ENCODE measurements around the gene COL8A2.

COL8A2 gene

DNA sequence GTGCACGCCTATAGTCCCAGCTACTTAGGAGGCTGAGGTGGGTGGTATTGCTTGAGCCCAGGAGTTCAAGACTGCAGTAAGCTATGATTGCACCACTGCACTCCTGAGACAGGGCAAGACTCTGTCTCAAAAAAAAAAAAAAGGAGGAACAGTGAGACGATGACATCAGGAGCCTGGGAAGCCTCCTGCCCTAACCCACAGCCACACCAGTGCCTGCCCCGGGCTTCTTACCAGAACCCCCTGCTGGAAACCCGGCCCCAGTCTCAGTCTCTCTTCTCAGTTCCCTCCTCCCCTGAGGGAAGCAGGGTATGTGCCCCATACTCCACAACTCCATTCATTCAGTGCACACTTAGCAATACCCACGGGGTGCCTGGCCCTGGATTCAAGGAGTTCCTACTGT lies 9.1 kb downstream of the COL8A2 start:
- DNase-seq, result no peak

- peak in 12 of 58 donors; percentile 9 to 53 (median 24) for DNase-seq
Measured at GRCh38 chr1:36115200-36115669, 9.8 kb downstream of the COL8A2 start.

- DNase-seq, result no peak
Measured at GRCh38 chr1:36114371-36114770, 10.7 kb downstream of the COL8A2 start.

GRCh38 chr1:36112823-36113222 lies 12.2 kb downstream of the COL8A2 start:
- no peak for DNase-seq

DNA sequence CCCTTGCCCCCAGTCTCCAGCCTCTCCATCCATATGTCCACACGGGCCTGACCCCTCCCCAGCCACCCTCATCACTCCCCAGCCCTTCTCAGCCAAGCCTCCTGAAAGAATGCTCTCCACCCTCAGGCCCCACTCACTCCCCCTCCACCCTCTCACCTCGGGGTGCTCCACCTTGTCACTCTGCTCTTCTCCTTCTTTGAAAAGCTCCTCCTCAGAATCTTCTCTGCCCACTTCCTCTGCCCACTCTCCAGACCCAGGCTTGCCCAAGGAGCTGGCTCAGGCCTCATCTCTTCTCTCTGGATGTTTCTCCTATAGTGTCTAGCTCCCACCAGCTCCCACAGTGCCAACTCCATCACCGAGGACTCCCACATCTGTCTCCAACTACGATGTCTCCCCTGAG lies 13.9 kb downstream of the COL8A2 start:
- no peak for DNase-seq

DNA sequence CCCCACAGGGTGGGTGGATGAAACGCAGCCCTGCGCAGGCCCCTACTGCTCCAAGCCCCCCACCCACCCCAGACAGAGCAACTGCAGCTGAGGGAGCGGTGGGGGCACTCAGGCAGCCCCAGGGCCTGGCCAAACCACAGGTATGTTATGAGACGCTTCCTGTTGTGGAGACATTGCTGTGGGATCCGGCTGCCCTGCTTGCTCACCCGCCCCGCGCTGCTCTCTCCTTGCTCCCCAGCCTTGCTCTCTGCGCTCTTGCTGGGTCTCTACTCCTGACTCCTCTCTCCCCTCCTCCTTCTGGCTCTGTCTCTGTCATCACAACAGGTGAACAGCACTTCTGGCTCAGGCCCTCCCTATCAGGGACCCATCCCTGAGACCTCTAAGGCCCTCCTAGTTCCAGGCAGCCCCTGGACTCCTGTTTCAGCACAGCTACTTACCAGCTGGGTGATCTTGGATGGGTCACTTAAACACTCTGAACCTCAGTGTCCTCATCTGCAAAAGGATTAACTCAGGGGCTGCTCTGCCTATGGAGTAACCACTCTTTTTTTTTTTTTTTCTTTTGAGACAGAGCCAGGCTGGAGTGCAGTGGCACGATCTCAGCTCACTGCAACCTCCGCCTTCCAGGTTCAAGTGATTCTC lies 15.9 kb downstream of the COL8A2 start:
- no peak for DNase-seq

DNA sequence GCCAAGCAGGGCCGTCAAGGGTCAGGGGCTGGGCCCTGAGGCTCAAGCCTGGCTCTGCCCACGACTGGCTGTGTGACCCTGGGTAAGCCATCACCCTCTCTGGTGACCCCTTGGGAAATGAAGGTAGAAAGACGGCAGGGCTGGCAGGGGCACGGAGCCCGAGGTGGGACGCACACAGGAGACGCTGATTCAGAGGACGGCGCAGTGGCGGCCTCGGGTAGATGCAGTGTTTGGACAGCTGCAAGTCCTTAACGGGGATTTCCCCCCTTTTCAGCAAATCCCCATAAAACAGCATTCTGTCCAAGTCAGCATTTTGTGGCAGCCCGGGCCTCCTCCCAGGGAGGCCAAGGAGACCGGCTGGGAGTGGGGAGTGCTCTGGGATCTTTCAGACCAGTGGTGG lies 16.7 kb downstream of the COL8A2 start:
- no peak for DNase-seq

GRCh38 chr1:36107394-36107793 lies 17.6 kb downstream of the COL8A2 start:
- DNase-seq, result no peak

- DNase-seq, result no peak
Measured at GRCh38 chr1:36106269-36106668, 18.8 kb downstream of the COL8A2 start.

GRCh38 chr1:36101546-36101945 lies 23.5 kb downstream of the COL8A2 start:
- DNase-seq, result no peak

- DNase-seq, result no peak
Measured at GRCh38 chr1:36100376-36100775, 24.6 kb downstream of the COL8A2 start.

- DNase-seq, result peak in 51 of 58 donors; percentile 8 to 78 (median 37)
Measured at GRCh38 chr1:36099681-36100341, 25.2 kb downstream of the COL8A2 start.

- DNase-seq, result no peak
Measured at GRCh38 chr1:36098650-36099365, 26.2 kb downstream of the COL8A2 start.

DNA sequence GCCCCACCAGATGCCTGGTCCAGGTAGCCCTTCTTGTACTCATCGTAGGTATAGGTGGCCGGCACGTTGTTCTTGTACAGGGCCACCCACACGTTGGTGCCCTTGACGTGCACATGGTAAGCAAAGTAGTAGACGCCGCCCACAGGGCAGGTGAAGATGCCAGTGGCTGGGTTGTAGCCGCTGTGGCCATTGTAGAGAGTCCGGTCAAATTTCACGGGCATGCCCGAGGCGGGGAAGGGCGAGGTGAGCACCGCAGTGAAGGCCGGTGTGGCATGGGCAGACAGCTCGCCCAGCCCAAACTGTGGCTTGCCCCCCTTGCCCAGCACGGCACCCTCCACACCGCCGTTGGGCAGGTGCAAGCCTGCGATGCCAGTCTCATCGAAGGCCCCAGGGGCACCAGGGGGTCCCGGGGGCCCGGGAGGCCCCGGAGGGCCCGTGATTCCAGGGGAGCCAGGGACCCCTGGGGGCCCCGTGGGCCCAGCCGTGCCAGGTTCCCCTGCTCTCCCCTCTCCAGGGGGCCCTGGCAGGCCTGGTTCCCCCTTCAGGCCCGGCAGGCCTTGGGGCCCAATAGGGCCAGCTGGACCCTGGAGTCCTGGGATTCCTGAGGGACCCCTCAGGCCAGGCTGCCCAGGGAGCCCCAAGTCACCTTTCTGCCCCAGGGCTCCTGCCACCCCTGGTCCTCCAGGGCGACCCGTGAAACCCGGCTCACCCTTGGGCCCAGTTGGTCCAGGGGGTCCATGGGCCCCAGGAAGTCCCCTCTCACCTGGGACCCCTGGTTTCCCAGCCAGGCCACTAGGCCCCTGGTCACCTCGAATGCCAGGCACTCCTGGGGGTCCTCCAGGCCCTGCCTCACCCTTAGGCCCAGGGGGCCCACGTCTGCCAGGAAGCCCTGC lies 27.1 kb downstream of the COL8A2 start:
- no peak for DNase-seq

DNA sequence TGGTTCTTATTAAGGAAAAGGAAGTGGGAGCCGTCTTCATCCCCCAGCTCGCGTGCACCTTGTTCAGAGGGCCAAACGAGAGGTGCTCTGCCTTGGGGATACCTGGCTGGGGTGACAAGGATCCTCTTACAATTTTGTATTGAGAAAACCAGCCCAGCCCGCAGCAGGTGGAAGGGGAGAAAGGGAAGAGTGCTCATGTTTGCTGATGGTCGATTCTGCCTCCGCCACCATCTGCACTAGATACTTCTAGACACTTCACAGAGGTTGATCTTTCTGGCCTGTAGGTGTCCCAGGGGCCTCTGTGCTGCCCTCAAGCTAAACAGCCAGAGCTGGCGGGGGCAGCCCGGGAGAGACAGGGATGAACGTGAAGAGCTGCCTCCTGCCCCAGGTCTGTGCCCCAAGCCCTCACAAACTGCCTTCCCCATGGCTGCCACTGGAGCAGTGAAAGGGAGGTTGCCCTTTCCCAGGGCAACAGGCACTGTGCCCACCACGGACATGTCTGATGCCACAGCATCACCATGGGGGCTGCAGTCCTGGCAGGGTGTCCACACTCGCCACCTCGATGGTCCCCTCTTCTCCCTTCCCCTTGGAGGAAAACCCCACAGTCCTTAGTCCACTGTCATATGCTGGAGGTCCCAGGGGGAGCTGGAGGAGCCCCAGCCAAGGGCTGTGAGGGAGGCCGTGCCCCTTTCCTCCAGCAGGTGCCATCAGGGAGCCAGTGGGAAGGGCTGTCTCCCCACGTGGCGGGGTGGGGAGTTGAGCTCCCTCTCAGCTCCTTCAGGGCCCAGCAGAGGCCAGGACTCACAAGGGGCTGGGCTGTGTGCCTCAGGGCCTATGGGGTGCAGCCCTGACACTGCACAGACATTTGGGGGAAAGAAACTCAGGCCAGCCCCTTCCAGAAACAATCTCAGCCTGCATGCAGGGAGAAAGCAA lies 28.3 kb downstream of the COL8A2 start:
- no peak for DNase-seq

GRCh38 chr1:36095760-36096405 lies 29.1 kb downstream of the COL8A2 start:
- DNase-seq, result no peak

DNA sequence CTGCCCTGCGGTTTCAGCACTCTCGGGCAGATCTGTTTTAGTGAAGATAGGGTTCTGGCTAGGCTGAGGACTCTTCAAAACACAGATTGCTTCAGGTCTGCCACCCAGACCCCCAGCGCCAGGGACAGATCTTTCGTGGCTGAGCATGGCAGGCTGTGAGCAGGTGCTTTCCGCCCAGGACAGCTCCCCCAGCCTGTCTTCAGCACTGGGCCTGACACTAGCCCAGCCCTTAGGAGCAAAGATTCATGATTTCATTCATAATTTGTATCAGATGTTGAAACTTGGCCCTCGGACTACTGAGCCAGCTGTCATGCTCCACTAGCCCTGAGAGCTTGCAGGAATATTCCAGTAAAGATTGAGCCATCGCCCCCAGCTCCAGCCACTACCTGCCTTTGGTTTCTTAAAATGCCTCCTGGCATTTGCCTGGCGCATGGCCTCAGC lies 30.4 kb downstream of the COL8A2 start:
- DNase-seq, result peak in 1 of 58 donors; percentile 31

- peak in 57 of 58 donors; percentile 15 to 94 (median 75) for DNase-seq
Measured at GRCh38 chr1:36093929-36094328, 31.1 kb downstream of the COL8A2 start.

- peak in 4 of 58 donors; percentile 38 to 70 (median 53) for DNase-seq
Measured at GRCh38 chr1:36093226-36093625, 31.8 kb downstream of the COL8A2 start.

DNA sequence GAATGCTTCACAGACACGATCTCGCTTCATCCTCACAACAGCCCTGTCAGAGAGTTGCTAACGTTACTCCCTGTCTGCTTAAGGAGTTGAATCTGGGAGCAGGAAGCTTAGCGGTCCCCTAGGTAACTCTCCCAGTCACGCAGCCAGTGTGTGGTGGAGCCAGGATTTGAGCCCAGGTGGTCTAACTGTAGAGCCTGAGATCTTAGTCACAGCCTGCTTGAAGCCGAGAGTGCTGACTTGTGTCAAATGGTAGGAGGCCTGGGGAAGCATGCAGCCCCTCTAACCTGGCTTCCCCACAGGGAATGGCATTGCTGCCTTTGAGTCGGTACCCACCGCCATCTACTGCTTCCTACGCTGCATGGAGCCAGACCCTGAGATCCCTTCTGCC lies 32.2 kb downstream of the COL8A2 start:
- no peak for DNase-seq
